HK-2 (cell line): ENCODE data around the gene LTK.
"Not testable (repeated sequence)": the region's sequence is repeated elsewhere in the genome, so short reads cannot be mapped to it uniquely, and the experiment has no call there.

Source experiments
- DNase-seq: peaks from one replicate; pipeline ENCODE4 v3.0.0-alpha.2; 2018; ENCODE audit not compliant: unreplicated experiment

The LTK gene

DNA sequence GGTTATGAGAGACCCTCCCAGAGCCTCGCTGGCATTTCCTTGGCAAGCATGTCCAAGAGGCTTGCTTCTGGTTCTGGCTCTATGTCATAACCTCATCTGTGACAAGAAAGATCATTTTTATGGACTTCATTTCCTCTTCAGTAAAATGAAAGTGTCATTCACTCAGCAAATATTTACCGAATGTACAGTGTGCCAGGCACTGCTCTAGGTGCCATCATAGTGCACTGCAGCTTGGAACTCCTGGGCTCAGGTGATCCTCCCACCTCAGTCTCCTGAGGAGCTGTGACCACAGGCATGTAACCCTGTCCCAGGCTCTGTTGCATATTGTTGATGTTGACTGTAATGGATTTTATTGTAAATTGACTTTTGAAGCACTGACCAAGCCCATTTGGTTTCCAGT, 38.7 kb downstream of the LTK start:
- DNase-seq: no peak

DNA sequence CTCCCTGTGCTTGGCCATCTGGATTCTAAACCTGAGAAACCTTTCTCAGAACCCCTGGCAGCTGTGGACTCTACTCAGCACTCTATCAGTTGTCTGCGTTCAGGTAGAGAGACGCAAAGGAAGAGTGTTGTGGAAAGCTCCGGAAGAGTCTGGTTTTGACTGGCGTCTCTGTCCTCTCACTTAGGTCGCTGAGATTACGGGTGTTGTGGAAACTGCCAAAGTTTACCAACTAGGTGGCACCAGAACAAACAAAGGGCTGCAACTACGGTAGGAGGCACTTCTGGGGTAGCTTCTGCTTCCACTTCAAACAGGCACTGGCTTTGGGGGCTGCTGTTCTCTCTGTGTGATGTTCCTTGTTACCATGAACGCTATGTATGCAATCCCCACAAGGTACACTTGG, 39.2 kb downstream of the LTK start:
- DNase-seq: no peak

DNA sequence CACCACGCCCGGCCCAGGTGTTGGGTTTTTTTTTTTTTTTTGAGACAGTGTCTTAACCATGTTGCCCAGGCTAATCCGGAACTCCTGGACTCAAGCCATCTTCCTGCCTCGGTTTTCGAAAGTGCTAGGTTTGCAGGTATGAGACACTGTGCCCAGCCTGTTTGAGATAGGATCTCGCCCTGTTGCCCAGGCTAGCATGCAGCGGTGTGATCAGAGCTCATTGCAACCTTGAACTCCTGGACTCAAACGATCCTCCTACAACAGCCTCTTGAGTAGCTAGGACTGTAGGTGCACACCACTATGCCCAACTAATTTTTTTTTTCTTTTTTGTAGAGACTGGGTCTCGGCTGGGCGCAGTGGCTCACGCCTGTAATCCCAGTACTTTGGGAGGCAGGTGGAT, 40.2 kb downstream of the LTK start:
- no peak for DNase-seq

DNA sequence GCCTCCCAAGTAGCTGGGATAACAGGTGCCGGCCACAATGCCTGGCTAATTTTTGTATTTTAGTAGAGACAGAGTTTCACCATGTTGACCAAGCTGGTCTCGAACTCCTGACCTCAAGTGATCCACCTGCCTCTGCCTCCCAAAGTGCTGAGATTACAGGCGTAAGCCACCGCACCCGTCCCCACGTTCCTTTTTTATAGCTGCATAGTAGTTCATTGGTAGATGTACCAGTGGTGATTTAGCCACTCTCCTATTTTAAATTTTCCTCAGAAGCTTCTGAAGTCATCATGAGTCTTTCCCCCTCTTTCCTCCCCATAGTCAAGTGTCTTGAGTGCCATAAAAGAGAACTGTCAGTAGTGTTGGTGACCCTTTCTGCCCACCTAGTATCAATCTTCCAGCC, 44.0 kb downstream of the LTK start:
- not testable (repeated sequence) for DNase-seq

- DNase-seq: no peak
Observed at GRCh38 chr15:41466711-41467110, 46.9 kb downstream of the LTK start.

- no peak for DNase-seq
Observed at GRCh38 chr15:41465822-41466421, 47.7 kb downstream of the LTK start.

- no peak for DNase-seq
Observed at GRCh38 chr15:41464889-41465580, 48.6 kb downstream of the LTK start.

DNA sequence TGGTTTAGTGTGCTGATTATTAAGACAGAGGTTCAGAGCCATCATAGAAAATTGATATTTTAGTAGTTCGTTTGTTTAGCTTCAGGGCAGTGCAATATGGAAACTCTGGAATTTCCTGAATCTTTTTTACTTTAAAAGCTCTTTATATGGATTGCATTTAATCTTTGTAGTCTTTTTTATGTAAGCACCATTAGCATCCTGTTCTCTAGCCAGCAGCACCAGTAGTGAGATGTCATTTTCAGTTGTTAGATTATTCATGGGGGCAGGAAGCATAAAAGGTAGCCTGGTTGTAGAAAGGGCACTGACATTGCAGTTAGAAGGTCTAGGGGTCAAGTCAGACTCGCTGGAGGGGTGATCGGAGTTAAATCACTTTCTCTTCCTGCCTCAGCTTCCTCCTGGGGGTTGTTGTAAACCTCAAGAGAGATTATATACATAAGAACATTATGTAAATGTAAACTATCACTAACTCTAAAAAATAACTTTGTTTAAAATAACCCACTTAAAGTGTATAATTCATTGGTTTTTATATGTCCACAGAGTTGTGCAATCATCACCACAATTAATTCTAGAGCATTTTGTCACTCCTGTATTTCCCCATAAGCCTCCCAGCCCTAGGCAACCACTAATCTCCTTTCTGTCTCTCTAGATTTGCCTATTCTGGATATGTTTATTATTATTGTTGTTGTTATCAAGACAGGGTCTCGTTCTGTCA, 51.4 kb downstream of the LTK start:
- no peak for DNase-seq
